NT2/D1 (cell line): ENCODE results near the gene CCDC3.

Experiments
- SUZ12 ChIP-seq: IDR thresholded peaks from 2 replicates; pipeline ENCODE4 v1.6.1; 2011; ENCODE audit not compliant: insufficient read length, insufficient read depth; ENCODE audit errors: extremely low read depth
- YY1 ChIP-seq: IDR thresholded peaks from 2 replicates; pipeline ENCODE4 v1.6.1; 2011; ENCODE audit not compliant: insufficient read length, insufficient read depth
- ZNF274 ChIP-seq: IDR thresholded peaks from 2 replicates; pipeline ENCODE4 v1.6.1; 2011; ENCODE audit warnings: mild to moderate bottlenecking, low read depth, low read length

GRCh38 chr10:12981570-12981969 is 19.9 kb downstream of the CCDC3 start:
- TF ChIP-seq YY1 (no peak), ZNF274 (no peak), SUZ12 (no peak)
